Measurements from ENCODE around the gene PEX12.
A peak's percentile ranks its signal among the peaks of the same experiment; 100 is the strongest.
"Not testable (repeated sequence)": the region's sequence is repeated elsewhere in the genome, so short reads cannot be mapped to it uniquely, and the experiment has no call there.

The PEX12 gene

GRCh38 chr17:35612924-35613521 lies 34.7 kb upstream of the PEX12 start:
- TF ChIP-seq CTCF (IDR thresholded peaks at IDR 0.05; ENCODE audit: low read depth, low read length) = peak; percentile 34; the same call in 1 of the 2 replicates
- H3K4me3 ChIP-seq (ENCODE audit: low read depth, low read length) = no peak overlapping the region

- not testable (repeated sequence) for H3K4me3 ChIP-seq (ENCODE audit: low read depth, low read length)
These were observed 32.4 kb upstream of the PEX12 start for GRCh38 chr17:35610746-35611145.

- H3K4me3 ChIP-seq (ENCODE audit: low read depth, low read length) = no peak overlapping the region
These were observed 31.5 kb upstream of the PEX12 start for GRCh38 chr17:35609831-35610230.

GRCh38 chr17:35607239-35607847 lies 29.0 kb upstream of the PEX12 start:
- no peak for TF ChIP-seq CTCF (IDR thresholded peaks at IDR 0.05; ENCODE audit: low read depth, low read length)
- no peak overlapping the region for H3K4me3 ChIP-seq (ENCODE audit: low read depth, low read length)

More at GRCh38 chr17:35609831-35610230, 31.5 kb upstream of the PEX12 start:
- TF ChIP-seq CTCF (IDR thresholded peaks at IDR 0.05; ENCODE audit: low read depth, low read length) = no peak

DNA sequence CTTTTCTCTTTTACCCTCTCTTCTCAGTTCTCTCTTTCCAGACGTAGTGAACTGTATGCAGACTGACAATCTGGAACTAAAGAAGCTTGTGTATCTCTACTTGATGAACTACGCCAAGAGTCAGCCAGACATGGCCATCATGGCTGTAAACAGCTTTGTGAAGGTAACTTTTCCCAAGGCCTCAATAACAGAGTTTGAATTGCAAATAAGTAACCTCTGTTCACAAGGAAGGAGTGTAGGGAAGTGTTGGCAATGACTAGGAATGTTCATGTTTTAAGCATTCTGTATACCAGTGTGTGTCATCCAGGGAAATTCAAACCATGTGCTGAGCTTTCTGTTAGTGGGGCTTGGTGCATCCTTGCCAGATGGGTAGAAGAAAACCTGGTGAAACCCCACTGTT lies 27.3 kb upstream of the PEX12 start:
- no peak overlapping the region for H3K4me3 ChIP-seq (ENCODE audit: low read depth, low read length)
- TF ChIP-seq CTCF (IDR thresholded peaks at IDR 0.05; ENCODE audit: low read depth, low read length) = no peak

- no peak for TF ChIP-seq CTCF (IDR thresholded peaks at IDR 0.05; ENCODE audit: low read depth, low read length)
- no peak overlapping the region for H3K4me3 ChIP-seq (ENCODE audit: low read depth, low read length)
These were observed 25.3 kb upstream of the PEX12 start for GRCh38 chr17:35603674-35604073.

- no peak for TF ChIP-seq CTCF (IDR thresholded peaks at IDR 0.05; ENCODE audit: low read depth, low read length)
- no peak overlapping the region for H3K4me3 ChIP-seq (ENCODE audit: low read depth, low read length)
These were observed 19.2 kb upstream of the PEX12 start for GRCh38 chr17:35597604-35598003.

Measured in WI38 (cell line).